HG02981 (cell line): ENCODE data around the gene MAPK8IP1.
A peak's percentile ranks its signal among the peaks of the same experiment; 100 is the strongest.

Experiments used
- ATAC-seq: cut with Tn5 transposase; IDR thresholded peaks from one replicate; pipeline ENCODE4 v1.9.1; 2021; ENCODE audit warnings: mild to moderate bottlenecking, moderate library complexity; ENCODE audit not compliant: unreplicated experiment

MAPK8IP1 gene

DNA sequence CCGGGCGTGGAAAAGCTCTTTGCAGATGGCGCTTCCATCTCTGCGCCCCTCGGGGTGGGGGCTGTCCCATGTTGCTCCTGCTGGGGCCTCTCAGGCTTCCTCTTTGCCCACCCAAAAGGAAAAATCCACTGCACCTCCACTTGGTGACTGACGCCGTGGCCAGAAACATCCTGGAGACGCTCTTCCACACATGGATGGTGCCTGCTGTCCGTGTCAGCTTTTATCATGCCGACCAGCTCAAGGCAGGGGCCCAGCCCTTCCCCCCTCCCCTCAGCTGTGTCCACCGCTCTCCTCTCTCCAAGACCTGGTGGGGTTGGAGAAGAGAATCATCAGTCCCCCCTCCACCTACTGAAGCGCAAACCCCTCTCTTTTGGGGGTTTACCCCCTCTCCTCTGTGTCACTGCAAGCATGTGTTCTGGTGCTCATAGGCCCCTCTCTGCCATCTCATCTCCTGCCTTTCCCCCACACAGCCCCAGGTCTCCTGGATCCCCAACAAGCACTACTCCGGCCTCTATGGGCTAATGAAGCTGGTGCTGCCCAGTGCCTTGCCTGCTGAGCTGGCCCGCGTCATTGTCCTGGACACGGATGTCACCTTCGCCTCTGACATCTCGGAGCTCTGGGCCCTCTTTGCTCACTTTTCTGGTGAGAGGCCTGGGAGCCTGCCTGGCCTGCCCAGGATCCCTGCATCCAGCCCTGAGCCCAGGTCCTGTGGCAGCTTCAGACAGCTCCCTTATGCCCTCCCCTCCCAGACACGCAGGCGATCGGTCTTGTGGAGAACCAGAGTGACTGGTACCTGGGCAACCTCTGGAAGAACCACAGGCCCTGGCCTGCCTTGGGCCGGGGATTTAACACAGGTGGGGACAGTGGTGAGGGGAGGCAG, 38.8 kb downstream of the MAPK8IP1 start:
- ATAC-seq, result no peak

DNA sequence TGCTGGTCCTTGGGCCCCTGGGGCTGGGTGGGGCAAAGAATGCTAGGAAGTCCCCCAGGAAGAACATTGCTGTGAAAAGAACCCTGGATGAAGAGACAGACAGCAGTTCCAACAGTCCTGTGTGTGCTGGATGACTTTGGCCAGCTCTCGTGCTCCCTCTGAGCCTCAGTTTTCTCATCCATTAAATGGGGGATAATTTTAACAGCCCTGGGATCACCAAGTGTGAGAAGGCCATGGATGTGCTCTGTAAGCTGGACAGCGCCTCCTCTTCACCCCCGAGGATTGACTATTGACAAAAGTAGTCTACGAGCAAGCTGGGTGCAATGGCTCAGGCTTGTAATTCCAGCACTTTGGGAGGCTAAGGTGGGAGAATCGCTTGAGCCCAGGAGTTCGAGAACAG, 39.5 kb downstream of the MAPK8IP1 start:
- ATAC-seq, result no peak

DNA sequence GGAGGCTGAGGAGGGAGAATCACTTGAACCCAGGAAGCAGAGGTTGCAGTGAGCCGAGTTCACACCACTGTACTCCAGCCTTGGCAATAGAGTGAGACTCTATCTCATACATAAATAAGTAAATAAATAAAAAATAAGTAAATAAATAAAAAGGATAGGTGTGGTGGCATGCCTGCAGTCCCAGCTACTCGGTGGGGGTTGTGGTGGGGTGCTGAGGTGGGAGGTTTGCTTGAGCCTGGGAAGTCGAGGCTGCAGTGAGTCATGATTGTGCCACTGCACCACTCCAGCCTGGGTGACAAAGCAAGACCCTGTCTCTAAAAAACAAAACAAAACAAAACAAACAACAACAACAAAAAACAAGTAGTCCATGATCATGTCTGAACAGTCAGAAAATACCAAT, 40.1 kb downstream of the MAPK8IP1 start:
- no peak for ATAC-seq

DNA sequence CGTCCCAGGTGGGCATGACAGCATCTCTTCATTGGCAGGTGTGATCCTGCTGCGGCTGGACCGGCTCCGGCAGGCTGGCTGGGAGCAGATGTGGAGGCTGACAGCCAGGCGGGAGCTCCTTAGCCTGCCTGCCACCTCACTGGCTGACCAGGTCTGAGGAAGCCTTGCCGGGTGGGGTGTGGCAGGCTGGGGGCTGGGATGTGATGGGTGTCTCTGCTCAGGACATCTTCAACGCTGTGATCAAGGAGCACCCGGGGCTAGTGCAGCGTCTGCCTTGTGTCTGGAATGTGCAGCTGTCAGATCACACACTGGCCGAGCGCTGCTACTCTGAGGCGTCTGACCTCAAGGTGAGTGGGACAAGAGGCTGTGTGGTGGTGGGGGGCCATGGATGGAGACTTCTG, 40.5 kb downstream of the MAPK8IP1 start:
- no peak for ATAC-seq

DNA sequence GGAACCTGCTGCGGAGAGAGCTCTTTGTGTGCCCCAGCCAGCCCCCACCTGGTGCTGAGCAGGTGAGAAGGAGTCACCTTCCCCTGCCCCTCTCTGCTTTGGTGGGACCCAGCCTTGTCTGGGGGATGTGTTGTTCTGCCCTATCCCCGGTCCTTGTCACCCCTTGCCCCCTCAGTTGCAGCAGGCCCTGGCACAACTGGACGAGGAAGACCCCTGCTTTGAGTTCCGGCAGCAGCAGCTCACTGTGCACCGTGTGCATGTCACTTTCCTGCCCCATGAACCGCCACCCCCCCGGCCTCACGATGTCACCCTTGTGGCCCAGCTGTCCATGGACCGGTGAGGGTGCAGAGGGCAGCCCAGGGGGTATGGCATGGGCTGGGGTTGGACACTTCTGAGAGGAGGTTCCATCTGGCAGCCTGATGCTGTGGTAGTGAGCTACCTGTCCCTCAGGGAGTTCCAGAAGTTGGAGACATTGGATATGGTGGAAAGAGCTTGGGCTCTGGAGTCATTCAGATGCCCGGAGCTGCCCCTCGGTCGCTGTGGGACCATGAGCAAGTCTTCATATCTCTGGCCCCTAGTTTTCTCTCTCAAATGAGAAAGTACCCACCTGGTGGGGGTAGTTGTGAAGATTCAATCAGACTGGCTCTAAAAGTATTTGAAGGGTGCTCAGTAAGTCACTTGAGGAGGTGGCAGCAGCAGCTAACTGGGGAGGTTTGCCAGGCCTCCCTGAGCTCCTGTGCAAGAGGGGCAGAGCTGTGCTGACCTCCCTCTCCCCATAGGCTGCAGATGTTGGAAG, 41.3 kb downstream of the MAPK8IP1 start:
- ATAC-seq, result no peak

DNA sequence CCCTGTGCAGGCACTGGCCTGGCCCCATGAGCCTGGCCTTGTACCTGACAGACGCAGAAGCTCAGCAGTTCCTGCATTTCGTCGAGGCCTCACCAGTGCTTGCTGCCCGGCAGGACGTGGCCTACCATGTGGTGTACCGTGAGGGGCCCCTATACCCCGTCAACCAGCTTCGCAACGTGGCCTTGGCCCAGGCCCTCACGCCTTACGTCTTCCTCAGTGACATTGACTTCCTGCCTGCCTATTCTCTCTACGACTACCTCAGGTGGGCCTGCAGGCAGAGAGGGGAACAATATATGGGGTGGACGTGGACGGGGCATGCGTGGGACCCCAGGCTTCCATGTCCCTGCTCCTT, 41.9 kb downstream of the MAPK8IP1 start:
- ATAC-seq, result no peak

DNA sequence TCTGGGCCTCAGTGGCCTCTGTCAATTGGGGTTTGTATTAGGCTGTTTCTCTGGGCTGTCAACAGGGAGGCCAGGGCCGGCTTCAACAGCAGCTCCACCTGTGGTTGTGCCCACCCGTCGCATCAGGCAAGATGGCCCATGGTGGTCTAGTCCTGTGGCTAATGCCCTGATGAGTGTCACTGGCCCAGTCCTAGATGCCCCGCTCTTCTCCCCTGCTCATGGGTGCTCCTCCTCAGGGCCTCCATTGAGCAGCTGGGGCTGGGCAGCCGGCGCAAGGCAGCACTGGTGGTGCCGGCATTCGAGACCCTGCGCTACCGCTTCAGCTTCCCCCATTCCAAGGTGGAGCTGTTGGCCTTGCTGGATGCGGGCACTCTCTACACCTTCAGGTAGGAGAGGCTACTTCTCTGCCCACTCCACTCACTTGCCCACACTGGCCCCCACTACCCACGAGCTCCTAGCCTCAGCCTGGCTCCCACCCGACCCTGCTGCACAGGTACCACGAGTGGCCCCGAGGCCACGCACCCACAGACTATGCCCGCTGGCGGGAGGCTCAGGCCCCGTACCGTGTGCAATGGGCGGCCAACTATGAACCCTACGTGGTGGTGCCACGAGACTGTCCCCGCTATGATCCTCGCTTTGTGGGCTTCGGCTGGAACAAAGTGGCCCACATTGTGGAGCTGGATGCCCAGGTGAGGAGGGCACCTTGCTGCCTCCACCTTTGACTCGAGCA, 42.4 kb downstream of the MAPK8IP1 start:
- no peak for ATAC-seq

DNA sequence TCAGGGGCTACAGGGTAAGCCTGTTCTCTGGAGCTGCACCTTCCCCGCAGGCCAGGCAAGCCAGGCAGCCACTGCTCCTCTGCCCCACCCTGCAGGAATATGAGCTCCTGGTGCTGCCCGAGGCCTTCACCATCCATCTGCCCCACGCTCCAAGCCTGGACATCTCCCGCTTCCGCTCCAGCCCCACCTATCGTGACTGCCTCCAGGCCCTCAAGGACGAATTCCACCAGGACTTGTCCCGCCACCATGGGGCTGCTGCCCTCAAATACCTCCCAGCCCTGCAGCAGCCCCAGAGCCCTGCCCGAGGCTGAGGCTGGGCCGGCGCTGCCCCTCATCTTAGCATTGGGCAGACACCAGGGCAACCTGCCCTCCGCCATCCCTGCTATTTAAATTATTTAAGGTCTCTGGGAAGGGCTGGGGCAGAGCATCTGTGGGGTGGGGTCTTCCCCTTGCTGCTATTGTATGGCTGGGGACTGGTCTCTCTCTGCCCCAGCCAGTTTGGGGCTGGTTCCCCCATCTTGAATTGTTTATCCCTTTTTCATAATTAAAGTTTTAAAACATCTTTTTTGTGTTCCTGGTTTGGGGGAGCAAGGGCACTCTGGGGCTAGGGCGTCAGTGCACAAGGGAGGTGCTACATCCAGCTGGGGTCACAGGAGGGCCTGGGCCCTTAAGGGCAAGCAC, 43.2 kb downstream of the MAPK8IP1 start:
- no peak for ATAC-seq

DNA sequence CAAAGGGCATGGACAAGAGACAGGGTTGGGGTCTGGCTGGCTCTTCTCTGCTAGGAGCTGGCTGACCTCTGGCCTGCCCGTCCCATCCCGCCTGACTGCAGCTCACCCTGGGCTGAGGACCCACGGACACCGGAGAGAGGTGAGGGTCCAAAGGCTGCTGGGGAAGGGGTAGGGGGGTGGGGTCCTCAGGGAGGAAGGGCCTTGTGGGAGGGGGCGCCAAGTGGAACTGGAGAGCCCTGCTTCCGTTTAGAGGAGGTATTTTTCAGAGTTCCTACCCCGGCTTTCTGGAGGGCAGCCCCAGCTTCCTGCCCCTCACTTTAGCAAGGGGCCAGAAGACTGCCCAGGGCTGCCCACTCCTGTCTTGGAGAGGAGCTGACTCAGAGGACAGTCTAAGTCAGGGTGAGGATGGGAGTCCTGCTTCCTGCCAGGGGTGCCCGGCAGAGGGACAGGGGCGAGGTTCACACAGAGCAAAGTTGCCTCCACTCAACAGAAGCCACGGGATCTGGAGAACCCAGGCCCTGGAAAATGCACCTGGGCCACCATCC, 44.1 kb downstream of the MAPK8IP1 start:
- ATAC-seq, result no peak

DNA sequence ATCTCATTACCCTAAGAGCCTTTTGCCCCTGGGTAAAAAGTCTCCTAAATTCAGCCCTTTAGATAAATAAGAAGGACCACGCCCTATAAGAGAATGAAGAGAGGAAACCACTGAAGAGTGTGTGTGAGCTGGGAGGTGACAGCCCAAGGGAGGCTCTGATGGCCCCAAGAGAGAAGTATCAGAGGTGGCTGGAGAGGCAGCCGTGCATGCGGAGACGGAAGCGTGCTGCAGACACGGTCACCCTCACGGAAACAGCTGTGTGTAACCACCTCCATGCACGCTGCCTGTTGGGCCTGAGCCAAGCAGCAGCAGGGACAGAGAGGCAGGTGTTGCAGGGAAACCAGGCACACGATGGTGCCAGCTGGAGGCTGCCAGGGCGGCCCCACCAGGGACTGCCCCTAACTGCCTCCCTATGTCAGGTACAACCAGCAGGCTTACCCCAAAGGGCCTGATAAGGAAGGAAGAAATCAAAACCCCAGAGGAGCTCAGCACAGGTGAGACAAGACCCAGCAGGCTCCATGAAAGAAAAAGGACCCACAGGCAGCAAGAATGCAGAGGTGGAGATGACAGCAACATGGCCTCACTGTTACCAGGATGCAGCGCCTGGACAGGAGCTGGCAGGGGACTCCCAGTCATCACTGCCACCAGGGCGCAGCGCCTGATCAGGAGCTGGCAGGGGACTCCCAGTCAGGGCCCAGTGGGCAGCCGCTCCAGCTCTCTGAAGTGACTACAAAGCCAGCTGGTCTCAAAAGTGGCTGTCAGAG, 44.8 kb downstream of the MAPK8IP1 start:
- peak; percentile 84 for ATAC-seq

DNA sequence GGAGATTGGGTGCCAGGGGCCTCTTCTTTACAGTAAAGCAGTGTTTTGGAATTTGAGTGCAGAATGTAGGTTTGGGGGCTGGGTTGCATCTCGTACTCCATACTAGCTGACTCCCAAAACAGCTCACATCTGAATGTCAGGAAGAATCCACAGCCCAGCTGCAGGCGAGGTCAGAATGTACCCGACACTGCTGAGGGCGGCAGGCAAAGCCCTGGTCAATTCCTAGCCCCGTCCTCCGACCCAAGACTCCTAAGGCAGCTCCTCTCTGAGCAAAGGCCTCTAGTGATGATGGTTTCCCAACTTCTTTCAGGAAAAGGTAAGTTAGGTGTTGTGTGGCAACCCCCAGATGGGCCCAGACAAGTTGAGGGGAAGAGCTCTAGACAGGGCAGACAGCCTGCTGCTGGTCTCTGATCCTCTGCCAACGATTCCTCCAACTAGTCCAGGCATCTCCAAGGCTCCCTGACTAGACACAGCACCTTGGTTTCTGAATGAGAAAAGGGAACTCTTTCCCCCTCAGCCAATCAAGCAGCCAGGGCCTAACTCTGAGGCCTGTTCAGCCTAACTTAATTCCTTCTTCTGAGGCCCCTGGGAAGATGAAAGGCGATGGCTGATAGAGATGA, 45.6 kb downstream of the MAPK8IP1 start:
- no peak for ATAC-seq

DNA sequence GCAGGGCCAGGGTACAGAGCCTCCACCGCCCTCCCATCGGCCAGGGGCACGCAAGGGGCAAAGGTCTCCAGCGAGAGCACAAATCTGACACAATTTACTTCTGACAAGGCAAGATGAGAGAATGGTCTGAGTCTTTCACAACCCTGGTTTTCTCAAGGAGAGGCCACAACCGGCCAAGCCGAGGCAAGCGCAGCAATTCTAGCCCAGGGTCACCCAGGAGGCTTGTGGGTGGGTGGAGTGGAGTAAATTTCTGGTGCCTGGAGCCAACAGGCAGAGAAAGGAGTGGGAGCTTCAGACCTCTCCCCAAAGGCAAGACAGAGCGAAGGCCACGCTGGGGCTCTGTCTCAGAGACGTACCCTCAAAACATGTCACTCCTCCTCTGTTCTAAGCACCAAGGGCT, 46.3 kb downstream of the MAPK8IP1 start:
- no peak for ATAC-seq

DNA sequence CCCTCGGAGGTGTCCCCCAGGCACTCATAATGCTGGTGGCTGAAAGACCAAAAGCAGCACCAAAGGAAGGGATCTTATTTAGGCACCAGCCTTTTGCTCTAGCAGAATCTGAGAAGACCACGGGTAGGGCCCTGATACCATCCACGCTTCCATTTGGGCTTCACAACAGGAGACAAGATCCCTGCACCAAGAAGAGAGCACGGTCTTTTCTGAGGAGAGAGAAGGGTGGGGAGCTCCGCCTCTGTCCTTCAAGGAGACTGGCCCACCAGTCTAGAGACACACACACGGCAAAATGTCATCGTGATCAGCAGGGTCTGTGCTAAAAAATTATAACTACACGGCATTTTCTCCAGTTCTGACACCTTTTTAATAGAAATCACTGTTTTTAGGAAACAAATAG, 46.8 kb downstream of the MAPK8IP1 start:
- no peak for ATAC-seq

DNA sequence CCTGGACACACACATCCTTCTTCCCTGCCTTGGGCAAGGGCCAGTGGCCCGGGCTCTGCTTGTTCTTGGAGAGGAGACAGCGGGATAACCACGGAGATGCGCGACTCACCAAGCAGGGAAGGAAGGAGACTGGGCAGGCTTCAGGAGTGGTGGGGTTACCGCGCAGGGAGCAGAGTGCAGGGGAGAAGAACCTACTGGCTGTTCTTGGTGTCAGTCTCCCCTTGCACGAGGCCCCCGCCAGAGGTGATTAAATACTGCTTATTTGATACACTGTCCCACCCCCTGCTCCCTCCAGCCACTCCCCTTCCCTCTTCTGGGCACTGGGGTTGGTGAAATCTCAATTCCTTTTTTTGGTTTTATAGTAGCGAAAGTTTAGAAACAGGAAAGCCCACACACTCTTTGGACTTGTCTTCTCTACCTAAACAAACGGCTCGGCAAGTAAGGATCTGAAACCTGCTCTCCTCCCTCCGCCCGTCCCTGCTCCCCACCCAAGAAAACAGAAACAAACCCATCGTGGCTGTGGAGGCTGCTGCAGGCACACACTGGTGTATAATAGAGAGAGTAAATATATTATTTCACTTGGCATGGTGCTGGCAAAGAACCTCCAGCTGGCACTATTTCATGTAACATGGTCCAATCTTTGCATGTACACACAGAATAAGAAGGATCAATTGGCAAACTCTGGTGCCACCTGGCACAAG, 47.8 kb downstream of the MAPK8IP1 start:
- ATAC-seq, result no peak

DNA sequence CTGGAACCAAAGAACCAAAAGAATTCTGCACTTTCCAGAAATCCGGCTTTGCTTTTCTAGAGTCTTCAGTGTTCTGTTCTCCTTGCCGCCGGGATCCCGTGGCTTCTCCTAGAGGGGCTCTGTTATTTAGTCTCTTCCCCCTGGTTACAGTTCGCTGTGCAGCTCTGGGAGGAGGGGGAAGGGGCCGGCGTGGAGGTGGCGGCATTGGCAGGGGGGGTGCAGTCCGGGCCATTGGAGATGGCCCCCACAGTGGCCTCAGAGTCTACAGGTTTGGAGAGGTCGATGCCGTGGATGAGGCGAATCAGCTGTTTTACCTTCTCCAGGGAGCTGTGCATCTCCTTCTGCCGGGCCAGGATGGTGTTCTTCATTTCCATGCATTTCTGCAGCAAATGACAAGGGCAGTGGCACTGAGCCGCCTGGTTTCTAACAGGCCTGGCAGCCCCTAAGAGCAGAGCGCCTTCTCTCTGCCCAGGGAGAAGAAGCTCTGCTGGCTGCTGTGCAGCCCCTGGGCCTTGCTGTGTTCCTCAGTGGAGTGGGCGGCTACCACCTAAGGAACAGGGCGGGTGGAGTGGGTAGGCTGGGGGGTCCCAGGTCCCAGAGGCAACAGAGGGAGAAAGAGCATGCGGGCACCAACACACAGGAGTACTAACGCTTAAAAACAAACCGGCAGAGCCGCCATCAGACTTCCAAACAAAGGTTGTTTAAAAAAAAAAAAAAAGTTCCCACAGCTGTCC, 48.6 kb downstream of the MAPK8IP1 start:
- ATAC-seq, result no peak

DNA sequence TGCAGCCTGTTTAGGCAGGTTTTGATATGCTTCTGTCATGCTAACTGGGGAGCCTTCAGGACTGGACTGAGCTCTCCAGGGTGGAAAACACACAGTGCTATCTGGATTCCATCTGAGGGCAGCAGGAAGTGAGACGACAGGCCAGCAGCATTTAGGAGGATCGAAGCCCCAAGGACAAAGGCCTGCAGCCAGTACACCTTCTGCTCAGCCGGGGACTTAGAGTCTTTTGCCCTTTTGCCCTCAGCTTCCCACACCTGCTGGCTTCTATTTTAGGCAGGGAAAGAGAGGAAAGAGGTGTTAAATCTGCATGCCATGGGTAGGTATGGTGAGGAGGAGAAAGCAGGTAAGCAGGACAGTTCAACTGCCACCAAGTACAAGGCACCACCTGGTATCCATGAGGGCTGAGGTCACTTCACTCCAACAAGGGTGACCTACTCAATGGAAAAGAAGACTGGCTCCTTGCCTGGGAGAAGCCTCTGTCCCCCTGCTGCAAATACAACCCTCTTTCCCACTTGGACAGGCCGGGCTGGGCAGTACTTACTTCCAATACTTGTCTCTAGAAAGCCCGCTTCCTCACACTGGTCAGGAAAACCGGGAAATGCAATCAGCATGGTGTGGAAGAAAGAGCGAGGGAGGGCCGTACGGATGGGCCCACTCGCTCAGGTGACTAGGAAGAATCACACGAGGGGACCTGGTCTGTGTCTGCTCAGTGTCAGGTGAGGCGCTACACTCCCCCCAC, 49.3 kb downstream of the MAPK8IP1 start:
- ATAC-seq, result no peak

DNA sequence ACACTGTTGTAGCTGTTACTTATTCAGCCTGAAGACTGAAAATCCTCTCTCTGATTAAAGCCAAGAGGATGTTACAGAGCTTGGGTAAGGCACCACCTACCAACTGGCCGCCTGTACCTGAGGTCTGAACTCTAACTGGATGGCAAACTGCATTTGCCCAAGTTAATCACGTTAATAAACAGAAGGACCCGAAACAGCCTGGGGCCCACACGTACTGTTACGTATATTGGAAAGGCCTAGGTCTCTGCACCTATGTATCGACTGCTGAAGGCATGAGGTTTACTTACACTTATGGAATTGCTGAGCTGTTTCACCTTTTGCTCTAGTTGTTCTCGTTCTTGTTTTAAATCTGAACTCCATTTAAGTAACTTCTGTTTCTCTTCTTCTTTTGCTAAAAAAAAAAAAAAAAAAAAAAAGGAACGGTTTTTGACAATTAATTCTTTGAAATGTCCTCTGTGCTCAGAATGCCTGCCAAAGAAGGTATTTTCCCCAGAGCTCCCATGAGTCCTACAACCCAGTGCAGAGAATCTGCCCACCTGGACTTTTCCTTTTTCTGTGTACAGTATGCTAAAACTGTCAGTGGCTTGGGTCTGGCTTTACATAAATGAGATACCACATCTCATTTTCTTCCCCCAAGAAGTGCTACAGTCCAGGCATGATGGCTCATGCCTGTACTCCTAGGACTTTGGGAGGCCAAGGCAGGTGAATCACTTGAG, 50.1 kb downstream of the MAPK8IP1 start:
- ATAC-seq, result no peak
